ENCODE results near the gene SMIM44. TPM values are rescaled to one million over a fixed set of nuclear protein-coding genes. Genes with fewer than 3 reads are reported as not detected.

Gene SMIM44
- total RNA-seq, 3 donors from 2014 or later = 1.1 to 5.5 (median 5.5) TPM

GRCh38 chr19:3519126-3519525 is 35.9 kb upstream of the SMIM44 start:
- TF ChIP-seq, protein P1, sequence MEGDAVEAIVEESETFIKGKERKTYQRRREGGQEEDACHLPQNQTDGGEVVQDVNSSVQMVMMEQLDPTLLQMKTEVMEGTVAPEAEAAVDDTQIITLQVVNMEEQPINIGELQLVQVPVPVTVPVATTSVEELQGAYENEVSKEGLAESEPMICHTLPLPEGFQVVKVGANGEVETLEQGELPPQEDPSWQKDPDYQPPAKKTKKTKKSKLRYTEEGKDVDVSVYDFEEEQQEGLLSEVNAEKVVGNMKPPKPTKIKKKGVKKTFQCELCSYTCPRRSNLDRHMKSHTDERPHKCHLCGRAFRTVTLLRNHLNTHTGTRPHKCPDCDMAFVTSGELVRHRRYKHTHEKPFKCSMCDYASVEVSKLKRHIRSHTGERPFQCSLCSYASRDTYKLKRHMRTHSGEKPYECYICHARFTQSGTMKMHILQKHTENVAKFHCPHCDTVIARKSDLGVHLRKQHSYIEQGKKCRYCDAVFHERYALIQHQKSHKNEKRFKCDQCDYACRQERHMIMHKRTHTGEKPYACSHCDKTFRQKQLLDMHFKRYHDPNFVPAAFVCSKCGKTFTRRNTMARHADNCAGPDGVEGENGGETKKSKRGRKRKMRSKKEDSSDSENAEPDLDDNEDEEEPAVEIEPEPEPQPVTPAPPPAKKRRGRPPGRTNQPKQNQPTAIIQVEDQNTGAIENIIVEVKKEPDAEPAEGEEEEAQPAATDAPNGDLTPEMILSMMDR (IDR thresholded peaks at IDR 0.05) = no peak
- Histone ChIP-seq H3K4me3 (no peak overlapping the region), H3K9me3 (no peaks in the 10 kb centered on the region), H3K36me3 (ENCODE audit: low read depth) (no peaks in the 10 kb centered on the region), H3K4me1 (ENCODE audit: low read depth) (no peaks in the 10 kb centered on the region)
- intact Hi-C loops (cut with DNase I, micrococcal nuclease) = no loop called here
- DNase-seq = no peak
- ATAC-seq = no peak

- DNase-seq = no peak
- H3K36me3 ChIP-seq (ENCODE audit: low read depth) = no peaks in the 10 kb centered on the region
- intact Hi-C loops (cut with DNase I, micrococcal nuclease) = no loop called here
- no peaks in the 10 kb centered on the region for H3K4me1 ChIP-seq (ENCODE audit: low read depth)
- H3K4me3 ChIP-seq = no peak overlapping the region
- no peak for ATAC-seq
- TF ChIP-seq, protein P1 (IDR thresholded peaks at IDR 0.05) = no peak
- no peaks in the 10 kb centered on the region for H3K9me3 ChIP-seq
Observed at GRCh38 chr19:3518659-3519058, 35.4 kb upstream of the SMIM44 start.

- ATAC-seq = no peak
- no peak for DNase-seq
Observed at GRCh38 chr19:3518255-3518654, 35.0 kb upstream of the SMIM44 start.

DNA sequence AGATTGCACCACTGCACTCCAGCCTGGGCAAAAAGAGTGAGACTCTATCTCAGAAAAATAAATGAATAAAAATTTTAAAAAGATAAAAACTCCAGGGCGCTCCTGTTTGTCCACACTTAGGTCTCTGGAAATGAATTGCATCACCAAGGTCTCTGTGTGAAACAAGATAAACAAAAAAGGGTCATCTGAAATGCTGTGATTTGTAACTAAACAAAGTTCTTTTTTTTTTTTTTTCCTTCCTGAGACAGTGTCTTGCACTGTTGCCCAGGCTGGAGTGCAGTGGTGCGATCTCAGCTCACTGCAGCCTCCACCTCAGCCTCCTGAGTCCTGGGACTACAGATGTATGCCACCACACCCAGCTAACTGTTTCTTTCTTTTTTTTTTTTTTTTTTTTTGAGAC is 34.4 kb upstream of the SMIM44 start:
- H3K4me1 ChIP-seq (ENCODE audit: low read depth) = no peaks in the 10 kb centered on the region
- intact Hi-C loops (cut with DNase I, micrococcal nuclease) = no loop called here
- no peak overlapping the region for H3K4me3 ChIP-seq
- ATAC-seq (no peak), DNase-seq (no peak)
- TF ChIP-seq, protein P1 (IDR thresholded peaks at IDR 0.05) = no peak
- H3K9me3 ChIP-seq = no peaks in the 10 kb centered on the region
- H3K36me3 ChIP-seq (ENCODE audit: low read depth) = no peaks in the 10 kb centered on the region

More at GRCh38 chr19:3518255-3518654, 35.0 kb upstream of the SMIM44 start:
- H3K9me3 ChIP-seq = no peaks in the 10 kb centered on the region
- H3K4me1 ChIP-seq (ENCODE audit: low read depth) = no peaks in the 10 kb centered on the region
- no peak overlapping the region for H3K4me3 ChIP-seq
- H3K36me3 ChIP-seq (ENCODE audit: low read depth) = no peaks in the 10 kb centered on the region
- intact Hi-C loops (cut with DNase I, micrococcal nuclease) = no loop called here
- TF ChIP-seq, protein P1 (IDR thresholded peaks at IDR 0.05) = no peak

DNA sequence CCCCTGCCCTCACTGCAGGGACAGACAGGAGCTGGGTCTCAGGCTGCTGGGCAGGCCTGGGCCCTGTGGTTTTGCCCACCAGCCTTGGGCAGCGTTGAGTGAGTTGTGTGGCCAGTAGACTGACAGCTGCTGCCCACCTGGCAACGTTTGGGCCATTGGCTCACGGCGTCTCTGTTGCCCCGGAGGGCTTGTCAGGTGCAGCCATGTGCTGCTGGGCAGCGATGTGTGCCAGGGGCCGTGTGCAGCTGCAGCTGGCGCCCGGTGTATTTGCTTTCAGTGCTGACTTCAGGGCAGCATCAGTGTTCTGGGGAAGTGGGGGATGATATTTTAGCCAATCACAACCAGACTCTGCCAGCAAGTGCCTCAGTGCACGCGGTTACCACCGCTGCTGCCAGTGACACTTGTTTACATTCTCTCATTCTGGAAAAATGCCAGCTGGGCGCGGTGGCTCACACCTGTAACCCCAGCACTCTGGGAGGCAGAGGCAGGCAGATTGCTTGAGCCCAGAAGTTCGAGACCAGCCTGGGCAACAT is 33.5 kb upstream of the SMIM44 start:
- TF ChIP-seq, protein P1 (IDR thresholded peaks at IDR 0.05) = no peak
- H3K9me3 ChIP-seq = no peaks in the 10 kb centered on the region
- H3K4me1 ChIP-seq (ENCODE audit: low read depth) = no peaks in the 10 kb centered on the region
- H3K36me3 ChIP-seq (ENCODE audit: low read depth) = no peaks in the 10 kb centered on the region
- no peak overlapping the region for H3K4me3 ChIP-seq
- ATAC-seq (peak; percentile 56), DNase-seq (peak in 2 of 3 donors; percentile 50 to 51)
- intact Hi-C loops (cut with DNase I, micrococcal nuclease) = no loop called here
